T-helper 1 cell treated with Interleukin-12 subunit alpha and Interleukin-12 subunit beta and Interleukin-4 antibody, amounts not matched to agents 30 μg/mL and 1 μg/mL, for 36 hours (primary cell): ENCODE results near the gene VTA1.
"Not testable (repeated sequence)": the region's sequence is repeated elsewhere in the genome, so short reads cannot be mapped to it uniquely, and the experiment has no call there.

ENCODE experiments used
- H3K27ac Mint-ChIP-seq: one replicate; pipeline ENCODE4 v1.8.0; 2021; ENCODE audit warnings: mild to moderate bottlenecking, mixed read lengths
- H3K27me3 Mint-ChIP-seq: one replicate; pipeline ENCODE4 v1.8.0; 2021; ENCODE audit warnings: low read depth, mixed read lengths
- H3K36me3 Mint-ChIP-seq: one replicate; pipeline ENCODE4 v1.8.0; 2021; ENCODE audit warnings: low read depth, mixed read lengths
- H3K4me1 Mint-ChIP-seq: one replicate; pipeline ENCODE4 v1.8.0; 2021; ENCODE audit warnings: low read depth, mixed read lengths
- H3K4me3 Mint-ChIP-seq: one replicate; pipeline ENCODE4 v1.8.0; 2021; ENCODE audit warnings: mild to moderate bottlenecking, moderate library complexity, mixed read lengths
- H3K9me3 Mint-ChIP-seq: one replicate; pipeline ENCODE4 v1.8.0; 2021; ENCODE audit warnings: mixed read lengths

The VTA1 gene

DNA sequence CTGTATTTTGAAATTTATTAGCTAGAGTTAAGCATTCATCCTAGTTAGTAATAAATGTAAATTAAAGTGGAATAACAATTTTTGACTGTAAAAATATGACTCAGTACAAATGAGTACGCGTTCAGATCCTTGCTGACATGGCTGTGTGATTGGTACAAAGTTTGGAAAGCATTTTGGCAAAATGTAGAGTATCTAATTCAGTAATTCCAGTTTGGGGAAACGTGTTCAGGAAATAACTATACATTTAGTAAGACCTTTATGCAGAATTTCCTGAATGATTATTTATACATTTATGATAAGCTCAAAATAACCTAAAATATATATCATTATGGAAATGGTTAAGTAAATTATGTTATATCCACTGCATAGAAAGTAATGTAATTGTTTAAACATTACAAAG lies 8.0 kb downstream of the VTA1 start:
- H3K27ac Mint-ChIP-seq: no peak overlapping the region
- peaks cover 7% of the 10 kb centered on the region for H3K36me3 Mint-ChIP-seq
- no peak overlapping the region for H3K4me3 Mint-ChIP-seq
- H3K9me3 Mint-ChIP-seq: no peaks in the 10 kb centered on the region
- H3K4me1 Mint-ChIP-seq: peaks cover 17% of the 10 kb centered on the region
- no peaks in the 10 kb centered on the region for H3K27me3 Mint-ChIP-seq

DNA sequence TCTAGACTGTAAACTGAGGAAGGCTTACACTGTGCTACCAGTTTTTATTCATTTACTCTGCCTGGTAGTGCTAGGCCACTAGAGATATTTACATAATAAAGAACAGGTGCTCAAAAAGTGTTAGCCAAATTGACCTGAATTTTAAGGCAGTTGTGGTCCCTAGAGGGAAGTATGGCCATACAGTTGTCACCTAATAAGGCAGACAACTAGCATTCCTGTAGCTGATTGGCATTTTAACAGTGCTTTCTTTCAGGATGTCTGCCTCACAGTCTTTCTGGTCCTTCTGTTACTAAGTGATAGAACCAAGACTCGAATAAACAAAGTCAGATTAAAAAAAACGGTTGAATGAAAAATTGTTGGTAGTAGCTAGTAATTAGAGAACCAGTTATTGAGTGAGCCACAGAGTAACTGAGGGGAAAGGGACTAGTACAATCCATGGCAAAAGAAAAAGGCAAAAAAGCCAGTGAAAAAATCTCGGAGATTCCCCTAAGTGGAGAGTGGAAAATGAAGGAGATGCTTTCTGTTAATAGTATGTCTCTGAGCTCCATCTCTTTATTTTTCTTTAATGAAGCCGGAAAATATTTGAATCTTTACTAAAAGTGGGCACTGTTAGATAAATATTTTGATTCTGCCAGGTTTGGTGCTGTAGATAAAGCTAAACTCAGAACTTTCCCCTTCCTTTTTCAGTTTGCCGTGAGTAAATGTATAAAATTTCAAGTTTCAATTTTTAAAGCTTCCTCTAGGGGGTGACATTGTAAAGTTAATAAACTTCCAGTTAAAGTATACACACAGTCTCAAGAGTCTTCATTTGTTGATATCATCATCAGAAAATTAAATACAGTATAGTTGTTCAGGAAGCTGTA lies 9.1 kb downstream of the VTA1 start:
- no peak overlapping the region for H3K4me3 Mint-ChIP-seq
- H3K27me3 Mint-ChIP-seq: no peaks in the 10 kb centered on the region
- peaks cover 15% of the 10 kb centered on the region for H3K4me1 Mint-ChIP-seq
- H3K9me3 Mint-ChIP-seq: no peaks in the 10 kb centered on the region
- H3K27ac Mint-ChIP-seq: no peak overlapping the region
- no peaks in the 10 kb centered on the region for H3K36me3 Mint-ChIP-seq

GRCh38 chr6:142156758-142157068 lies 9.7 kb downstream of the VTA1 start:
- H3K9me3 Mint-ChIP-seq, H3K4me3 Mint-ChIP-seq, H3K36me3 Mint-ChIP-seq, H3K27ac Mint-ChIP-seq, H3K27me3 Mint-ChIP-seq: not testable (repeated sequence)
- peaks cover 14% of the 10 kb centered on the region for H3K4me1 Mint-ChIP-seq

GRCh38 chr6:142162780-142163179 lies 15.7 kb downstream of the VTA1 start:
- Mint-ChIP-seq H3K36me3 (no peaks in the 10 kb centered on the region), H3K27me3 (no peaks in the 10 kb centered on the region), H3K9me3 (no peaks in the 10 kb centered on the region), H3K4me1 (peaks cover 4% of the 10 kb centered on the region), H3K27ac (no peak overlapping the region), H3K4me3 (no peak overlapping the region)

DNA sequence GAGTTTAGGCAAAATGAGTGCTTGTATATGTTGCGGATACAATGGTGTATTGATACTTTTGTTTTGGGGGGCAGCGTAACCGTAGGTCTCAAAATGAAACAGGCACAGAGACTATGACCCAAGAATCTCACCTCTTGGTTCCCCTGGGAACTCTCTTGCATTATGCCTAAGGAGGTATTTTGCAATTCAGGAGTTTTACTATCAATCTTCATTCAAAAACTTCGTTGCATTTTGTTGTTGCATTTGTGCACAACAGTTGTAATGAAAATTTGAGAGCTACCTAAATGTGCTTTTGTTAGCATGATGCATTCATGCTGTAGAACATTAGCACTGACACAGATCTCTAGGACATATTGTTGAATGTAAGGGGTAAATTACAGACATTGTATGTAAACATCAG lies 18.2 kb downstream of the VTA1 start:
- no peaks in the 10 kb centered on the region for H3K27me3 Mint-ChIP-seq
- H3K27ac Mint-ChIP-seq: no peak overlapping the region
- H3K9me3 Mint-ChIP-seq: no peaks in the 10 kb centered on the region
- H3K4me3 Mint-ChIP-seq: no peak overlapping the region
- H3K36me3 Mint-ChIP-seq: peaks cover under 1% of the 10 kb centered on the region
- no peaks in the 10 kb centered on the region for H3K4me1 Mint-ChIP-seq

- peaks cover 6% of the 10 kb centered on the region for H3K36me3 Mint-ChIP-seq
- no peaks in the 10 kb centered on the region for H3K9me3 Mint-ChIP-seq
- no peaks in the 10 kb centered on the region for H3K4me1 Mint-ChIP-seq
- H3K27ac Mint-ChIP-seq: no peak overlapping the region
- no peak overlapping the region for H3K4me3 Mint-ChIP-seq
- no peaks in the 10 kb centered on the region for H3K27me3 Mint-ChIP-seq
Observed at GRCh38 chr6:142167071-142167470, 20.0 kb downstream of the VTA1 start.

DNA sequence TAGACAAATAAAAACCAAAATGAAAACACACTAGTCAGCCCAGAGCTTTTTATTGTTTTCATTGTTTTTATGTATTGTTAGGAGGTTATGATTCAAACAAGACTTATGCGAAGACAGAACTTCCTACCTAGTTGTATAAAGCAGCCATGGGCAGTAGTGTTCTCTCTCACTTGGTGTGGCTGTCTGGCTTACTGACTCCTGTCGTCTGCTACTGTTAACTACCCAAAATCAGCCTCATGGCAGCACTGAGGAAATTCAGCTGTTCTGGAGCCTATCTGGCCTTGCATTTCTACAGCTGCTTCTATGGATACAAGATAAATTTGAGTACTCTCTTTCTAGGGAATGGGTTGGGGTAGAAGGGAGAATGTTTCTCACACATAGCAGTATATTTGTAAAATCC lies 20.4 kb downstream of the VTA1 start:
- H3K4me3 Mint-ChIP-seq: no peak overlapping the region

GRCh38 chr6:142171351-142171750 lies 24.3 kb downstream of the VTA1 start:
- H3K9me3 Mint-ChIP-seq: no peaks in the 10 kb centered on the region
- peaks cover 34% of the 10 kb centered on the region for H3K36me3 Mint-ChIP-seq
- no peaks in the 10 kb centered on the region for H3K4me1 Mint-ChIP-seq
- no peak overlapping the region for H3K4me3 Mint-ChIP-seq
- H3K27me3 Mint-ChIP-seq: no peaks in the 10 kb centered on the region
- H3K27ac Mint-ChIP-seq: no peak overlapping the region

More for the DNA sequence above, 20.4 kb downstream of the VTA1 start:
- Mint-ChIP-seq H3K27ac (no peak overlapping the region), H3K36me3 (peaks cover 10% of the 10 kb centered on the region), H3K9me3 (no peaks in the 10 kb centered on the region), H3K4me1 (no peaks in the 10 kb centered on the region), H3K27me3 (no peaks in the 10 kb centered on the region)

DNA sequence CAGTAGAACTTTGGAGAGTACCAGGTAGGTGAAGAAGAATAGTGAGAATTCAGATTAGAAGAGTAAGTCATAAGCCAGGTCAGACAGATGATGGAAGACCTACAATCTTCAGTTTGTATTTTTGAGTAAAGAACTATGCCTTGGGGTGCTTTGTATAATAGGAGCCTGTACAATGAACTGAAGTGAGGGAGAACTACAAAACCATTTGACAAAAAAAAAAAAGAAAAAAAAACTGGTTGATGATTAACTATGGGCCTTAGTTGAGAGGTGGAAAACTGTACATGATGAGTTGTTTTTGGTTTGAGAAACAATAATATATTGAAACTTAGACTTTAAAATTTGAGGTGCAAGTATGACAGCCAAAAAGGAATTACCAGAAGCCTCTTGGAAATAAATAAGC lies 25.7 kb downstream of the VTA1 start:
- Mint-ChIP-seq H3K9me3 (peaks cover 8% of the 10 kb centered on the region), H3K4me1 (no peaks in the 10 kb centered on the region), H3K36me3 (peaks cover 45% of the 10 kb centered on the region), H3K4me3 (no peak overlapping the region), H3K27me3 (no peaks in the 10 kb centered on the region), H3K27ac (no peak overlapping the region)

GRCh38 chr6:142173980-142174379 lies 26.9 kb downstream of the VTA1 start:
- H3K9me3 Mint-ChIP-seq: peaks cover 14% of the 10 kb centered on the region
- H3K27me3 Mint-ChIP-seq: no peaks in the 10 kb centered on the region
- no peaks in the 10 kb centered on the region for H3K4me1 Mint-ChIP-seq
- peaks cover 52% of the 10 kb centered on the region for H3K36me3 Mint-ChIP-seq
- no peak overlapping the region for H3K4me3 Mint-ChIP-seq
- H3K27ac Mint-ChIP-seq: no peak overlapping the region

GRCh38 chr6:142174703-142175102 lies 27.6 kb downstream of the VTA1 start:
- Mint-ChIP-seq H3K27ac (no peak overlapping the region), H3K27me3 (no peaks in the 10 kb centered on the region), H3K4me3 (no peak overlapping the region), H3K36me3 (peaks cover 52% of the 10 kb centered on the region), H3K9me3 (peaks cover 14% of the 10 kb centered on the region), H3K4me1 (no peaks in the 10 kb centered on the region)

DNA sequence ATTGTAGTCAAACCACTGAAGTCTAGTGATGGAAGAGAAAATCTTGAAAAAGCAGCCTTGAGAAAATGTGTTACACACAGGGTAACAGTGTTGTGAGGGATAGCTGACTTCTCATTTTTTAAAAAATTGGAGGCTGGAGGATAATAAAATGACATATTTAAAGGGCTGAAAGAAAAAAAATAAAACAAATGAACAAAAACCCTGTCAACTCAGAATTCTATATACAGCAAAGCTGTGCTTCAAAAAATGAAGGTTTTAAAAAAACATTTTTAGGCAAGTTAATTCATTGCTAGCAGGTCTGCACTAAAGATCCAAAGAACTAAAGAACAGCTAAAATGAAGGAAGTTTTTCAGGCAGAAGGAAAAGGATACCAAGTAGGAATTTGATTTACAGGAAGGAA lies 31.1 kb downstream of the VTA1 start:
- Mint-ChIP-seq H3K4me1 (peaks cover 2% of the 10 kb centered on the region), H3K27me3 (no peaks in the 10 kb centered on the region), H3K27ac (no peak overlapping the region), H3K4me3 (no peak overlapping the region), H3K9me3 (peaks cover 14% of the 10 kb centered on the region), H3K36me3 (peaks cover 43% of the 10 kb centered on the region)

DNA sequence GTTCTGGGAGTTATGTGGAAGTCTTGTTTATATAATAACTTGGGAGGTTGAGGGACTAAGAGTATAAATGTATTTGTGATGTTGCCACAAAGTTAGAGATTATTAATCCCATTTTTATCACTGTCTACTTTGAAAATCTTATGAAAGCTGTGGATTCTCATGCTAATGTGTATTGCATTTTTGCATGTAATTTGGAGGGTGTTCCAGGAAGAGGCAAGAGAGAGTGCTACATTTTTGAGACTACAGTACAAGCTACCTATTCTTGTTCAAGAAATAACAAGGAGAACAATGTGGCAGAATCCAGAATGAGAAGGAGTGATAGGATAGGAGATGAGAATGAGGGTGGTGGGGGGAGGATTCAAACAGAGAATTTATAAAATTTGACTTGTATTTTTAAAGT lies 34.9 kb downstream of the VTA1 start:
- Mint-ChIP-seq H3K27me3 (no peaks in the 10 kb centered on the region), H3K9me3 (peaks cover 11% of the 10 kb centered on the region), H3K36me3 (peaks cover 20% of the 10 kb centered on the region), H3K27ac (no peak overlapping the region), H3K4me3 (no peak overlapping the region), H3K4me1 (peaks cover 4% of the 10 kb centered on the region)

- no peak overlapping the region for H3K27ac Mint-ChIP-seq
- no peak overlapping the region for H3K4me3 Mint-ChIP-seq
- no peaks in the 10 kb centered on the region for H3K27me3 Mint-ChIP-seq
- peaks cover 4% of the 10 kb centered on the region for H3K4me1 Mint-ChIP-seq
- no peaks in the 10 kb centered on the region for H3K9me3 Mint-ChIP-seq
- H3K36me3 Mint-ChIP-seq: peaks cover 9% of the 10 kb centered on the region
Observed at GRCh38 chr6:142183351-142183750, 36.3 kb downstream of the VTA1 start.

- H3K36me3 Mint-ChIP-seq: peaks cover 8% of the 10 kb centered on the region
- no peak overlapping the region for H3K27ac Mint-ChIP-seq
- H3K4me3 Mint-ChIP-seq: no peak overlapping the region
- H3K27me3 Mint-ChIP-seq: no peaks in the 10 kb centered on the region
- H3K4me1 Mint-ChIP-seq: peaks cover 4% of the 10 kb centered on the region
- H3K9me3 Mint-ChIP-seq: no peaks in the 10 kb centered on the region
Observed at GRCh38 chr6:142184307-142184706, 37.2 kb downstream of the VTA1 start.

- Mint-ChIP-seq H3K9me3 (no peaks in the 10 kb centered on the region), H3K27ac (no peak overlapping the region), H3K27me3 (no peaks in the 10 kb centered on the region), H3K36me3 (peaks cover 13% of the 10 kb centered on the region), H3K4me1 (peaks cover 4% of the 10 kb centered on the region), H3K4me3 (no peak overlapping the region)
Observed at GRCh38 chr6:142185641-142186040, 38.6 kb downstream of the VTA1 start.
